Neural cell (in vitro differentiated cells): ENCODE measurements around the gene PGAP2.

Experiments used
- CTCF ChIP-seq: fragments of 450-650 bp; IDR thresholded peaks from 2 replicates; pipeline ENCODE4 v1.5.1; 2014; ENCODE audit warnings: antibody characterized with exemption, mild to moderate bottlenecking, moderate library complexity; ENCODE audit not compliant: poor library complexity, severe bottlenecking
- EP300 ChIP-seq: fragments of 450-650 bp; conservative IDR thresholded peaks from 2 replicates; pipeline ENCODE4 v1.6.1; 2014; ENCODE audit warnings: antibody characterized with exemption, mild to moderate bottlenecking, moderate library complexity; ENCODE audit not compliant: poor library complexity, severe bottlenecking
- EZH2 ChIP-seq: fragments of 200-600, 300-800 bp; shearing (Covaris generic), sonication (generic); IDR thresholded peaks from 2 replicates; pipeline ENCODE4 v1.6.1; 2014; ENCODE audit warnings: antibody characterized with exemption, low read length, borderline replicate concordance, mild to moderate bottlenecking; ENCODE audit not compliant: insufficient read depth, poor library complexity, severe bottlenecking
- MXI1 ChIP-seq: fragments of 450-650 bp; conservative IDR thresholded peaks from 2 replicates; pipeline ENCODE4 v1.6.1; 2014; ENCODE audit warnings: antibody characterized with exemption, mild to moderate bottlenecking; ENCODE audit not compliant: poor library complexity, severe bottlenecking
- POLR2AphosphoS5 ChIP-seq: IDR thresholded peaks from 2 replicates; pipeline ENCODE4 v1.6.1; 2012
- RAD21 ChIP-seq: fragments of 450-650 bp; conservative IDR thresholded peaks from 2 replicates; pipeline ENCODE4 v1.6.1; 2014; ENCODE audit warnings: antibody characterized with exemption, mild to moderate bottlenecking, moderate library complexity
- REST ChIP-seq: IDR thresholded peaks from 2 replicates; pipeline ENCODE4 v1.6.1; 2012; ENCODE audit warnings: borderline replicate concordance
- SMC3 ChIP-seq: fragments of 450-650 bp; conservative IDR thresholded peaks from 2 replicates; pipeline ENCODE4 v1.6.1; 2014; ENCODE audit warnings: antibody characterized with exemption, mild to moderate bottlenecking, moderate library complexity; ENCODE audit not compliant: poor library complexity
- TAF1 ChIP-seq: IDR thresholded peaks from 2 replicates; pipeline ENCODE4 v1.6.1; 2012; ENCODE audit warnings: low read depth

GRCh38 chr11:3783611-3784010 is 24.7 kb upstream of the PGAP2 start:
- TF ChIP-seq POLR2AphosphoS5 (no peak), CTCF (no peak), EZH2 (no peak), SMC3 (no peak), TAF1 (no peak), MXI1 (no peak), REST (no peak), EP300 (no peak), RAD21 (no peak)
